Measurements from ENCODE around the gene TAX1BP3.

GRCh38 chr17:3636908-3637373 lies 31.4 kb downstream of the TAX1BP3 start:
- TF ChIP-seq, protein P1, sequence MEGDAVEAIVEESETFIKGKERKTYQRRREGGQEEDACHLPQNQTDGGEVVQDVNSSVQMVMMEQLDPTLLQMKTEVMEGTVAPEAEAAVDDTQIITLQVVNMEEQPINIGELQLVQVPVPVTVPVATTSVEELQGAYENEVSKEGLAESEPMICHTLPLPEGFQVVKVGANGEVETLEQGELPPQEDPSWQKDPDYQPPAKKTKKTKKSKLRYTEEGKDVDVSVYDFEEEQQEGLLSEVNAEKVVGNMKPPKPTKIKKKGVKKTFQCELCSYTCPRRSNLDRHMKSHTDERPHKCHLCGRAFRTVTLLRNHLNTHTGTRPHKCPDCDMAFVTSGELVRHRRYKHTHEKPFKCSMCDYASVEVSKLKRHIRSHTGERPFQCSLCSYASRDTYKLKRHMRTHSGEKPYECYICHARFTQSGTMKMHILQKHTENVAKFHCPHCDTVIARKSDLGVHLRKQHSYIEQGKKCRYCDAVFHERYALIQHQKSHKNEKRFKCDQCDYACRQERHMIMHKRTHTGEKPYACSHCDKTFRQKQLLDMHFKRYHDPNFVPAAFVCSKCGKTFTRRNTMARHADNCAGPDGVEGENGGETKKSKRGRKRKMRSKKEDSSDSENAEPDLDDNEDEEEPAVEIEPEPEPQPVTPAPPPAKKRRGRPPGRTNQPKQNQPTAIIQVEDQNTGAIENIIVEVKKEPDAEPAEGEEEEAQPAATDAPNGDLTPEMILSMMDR (IDR thresholded peaks at IDR 0.05; ENCODE audit: insufficient read depth, low read length) = no peak
- TF ChIP-seq GABPA (IDR thresholded peaks at IDR 0.05; ENCODE audit: low read depth) = no peak
